HG03439 (cell line): Measurements from ENCODE around the gene SPATS1.
"Not testable (repeated sequence)": the region's sequence is repeated elsewhere in the genome, so short reads cannot be mapped to it uniquely, and the experiment has no call there.

Source experiments
- ATAC-seq: cut with Tn5 transposase; IDR thresholded peaks from one replicate; pipeline ENCODE4 v1.9.1; 2021; ENCODE audit warnings: mild to moderate bottlenecking, moderate library complexity; ENCODE audit not compliant: unreplicated experiment

SPATS1 gene

DNA sequence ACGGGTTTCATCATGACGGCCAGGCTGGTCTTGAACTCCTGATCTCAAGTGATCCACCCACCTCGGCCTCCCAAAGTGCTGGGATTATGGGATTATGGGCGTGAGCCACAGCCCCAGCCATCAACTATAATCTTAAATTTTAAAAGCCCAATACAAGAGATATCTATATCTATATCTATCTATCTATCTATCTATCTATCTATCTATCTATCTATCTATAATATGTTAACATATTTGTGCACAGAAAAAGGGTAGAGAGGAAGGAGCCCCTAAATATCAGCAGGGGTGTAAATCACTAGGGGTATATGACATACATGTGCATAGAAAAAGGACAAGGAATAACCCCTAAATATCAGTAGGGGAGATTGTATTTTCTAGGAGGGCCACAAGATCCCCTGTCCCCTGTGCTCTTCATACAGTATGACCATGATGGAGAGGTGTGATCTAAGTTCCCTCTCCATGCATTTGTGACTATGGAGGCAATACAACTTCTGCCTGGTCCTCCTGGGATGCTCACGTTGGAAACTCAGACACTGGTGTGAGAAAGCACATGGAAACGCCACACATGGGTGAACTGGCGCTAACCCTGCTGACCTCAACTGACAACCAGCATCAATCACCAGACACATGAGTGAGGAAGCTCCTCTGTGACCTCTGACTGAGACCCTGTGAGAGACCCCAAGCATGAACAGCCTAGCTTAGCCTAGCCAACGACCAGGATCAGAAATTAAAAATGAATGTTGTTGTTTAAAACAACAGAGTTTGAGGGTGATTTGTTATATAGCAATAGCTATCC, 1.2 kb upstream of the SPATS1 start:
- no peak for ATAC-seq

DNA sequence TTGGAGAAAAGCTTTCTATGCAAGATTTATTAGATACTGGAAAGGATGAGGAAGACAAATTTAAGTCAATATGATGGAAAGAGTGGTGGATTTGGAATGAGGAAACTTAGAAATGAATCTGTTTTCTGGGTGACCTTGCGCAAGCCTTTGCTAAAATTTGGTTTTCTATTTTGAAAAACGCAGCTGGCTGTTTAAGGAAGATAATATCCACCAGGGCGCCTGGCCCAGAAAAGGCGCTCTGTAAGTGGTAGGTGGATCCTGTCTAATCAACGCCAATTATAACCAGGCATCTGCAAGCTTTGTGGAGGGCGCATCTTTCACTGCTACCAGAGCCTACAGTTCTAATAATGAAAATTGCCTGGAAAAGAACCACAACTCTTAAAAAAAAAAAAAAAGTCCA, 398 bp upstream of the SPATS1 start:
- no peak for ATAC-seq

DNA sequence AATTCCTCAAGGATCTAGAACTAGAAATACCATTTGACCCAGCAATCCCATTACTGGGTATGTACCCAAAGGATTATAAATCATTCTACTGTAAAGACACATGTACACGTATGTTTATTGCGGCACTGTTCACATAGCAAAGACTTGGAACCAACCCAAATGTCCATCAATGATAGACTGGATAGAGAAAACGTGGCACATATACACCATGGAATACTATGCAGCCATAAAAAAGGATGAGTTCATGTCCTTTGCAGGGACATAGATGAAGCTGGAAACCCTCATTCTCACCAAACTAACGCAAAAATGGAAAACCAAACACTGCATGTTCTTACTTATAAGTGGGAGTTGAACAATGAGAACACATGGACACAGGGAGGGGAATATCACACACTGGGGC, 4.4 kb downstream of the SPATS1 start:
- ATAC-seq, result not testable (repeated sequence)

DNA sequence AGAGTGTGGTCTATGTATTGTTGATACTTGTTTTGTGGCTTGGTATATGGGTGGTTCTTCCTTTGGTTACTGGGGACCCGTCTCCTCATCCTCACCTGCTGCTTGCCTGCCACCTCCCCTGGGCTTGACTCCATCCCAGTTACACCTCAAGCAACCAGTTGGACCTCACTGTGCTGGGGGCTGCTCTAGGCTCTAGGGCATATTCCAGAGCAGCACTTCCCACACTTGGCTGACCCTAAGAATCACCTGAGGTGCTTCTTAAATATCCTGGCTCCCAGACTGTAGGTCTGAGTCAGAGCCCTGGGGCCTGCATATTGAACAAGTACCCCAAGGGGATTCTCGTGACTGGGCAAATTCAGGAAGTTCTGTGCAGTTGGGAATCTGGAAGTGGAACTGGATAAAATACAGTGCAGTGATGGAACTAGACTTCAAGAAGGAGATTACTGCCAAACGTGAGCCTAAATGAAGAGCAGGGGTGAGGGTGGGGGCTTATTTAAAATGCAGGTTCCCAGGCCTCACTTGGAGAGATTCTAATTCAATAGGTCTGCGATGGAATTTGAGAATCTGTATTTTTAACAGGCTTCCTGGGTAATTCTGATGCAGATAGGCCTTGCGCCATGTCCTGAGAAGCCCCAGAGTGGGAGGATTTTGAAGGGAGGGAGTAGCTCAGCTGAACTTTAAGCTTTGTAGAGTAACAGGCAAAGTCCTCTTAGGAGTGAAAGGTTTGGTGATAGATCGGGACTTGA, 7.6 kb downstream of the SPATS1 start:
- ATAC-seq, result no peak

DNA sequence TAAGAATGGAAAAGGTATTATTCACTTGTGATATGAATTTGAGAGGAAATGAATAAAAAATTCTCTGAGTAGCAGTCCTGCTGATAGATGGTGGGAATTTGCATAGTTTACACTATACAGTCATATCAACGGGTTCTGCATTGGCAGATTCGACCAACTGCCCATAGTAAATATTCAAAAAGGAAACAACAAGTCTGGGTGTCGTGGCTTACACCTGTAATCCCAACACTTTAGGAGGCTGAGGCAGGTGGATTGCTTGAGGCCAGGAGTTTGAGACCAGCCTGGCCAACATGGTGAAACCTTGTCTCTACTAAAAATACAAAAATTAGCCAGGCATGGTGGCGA, 8.2 kb downstream of the SPATS1 start:
- not testable (repeated sequence) for ATAC-seq

DNA sequence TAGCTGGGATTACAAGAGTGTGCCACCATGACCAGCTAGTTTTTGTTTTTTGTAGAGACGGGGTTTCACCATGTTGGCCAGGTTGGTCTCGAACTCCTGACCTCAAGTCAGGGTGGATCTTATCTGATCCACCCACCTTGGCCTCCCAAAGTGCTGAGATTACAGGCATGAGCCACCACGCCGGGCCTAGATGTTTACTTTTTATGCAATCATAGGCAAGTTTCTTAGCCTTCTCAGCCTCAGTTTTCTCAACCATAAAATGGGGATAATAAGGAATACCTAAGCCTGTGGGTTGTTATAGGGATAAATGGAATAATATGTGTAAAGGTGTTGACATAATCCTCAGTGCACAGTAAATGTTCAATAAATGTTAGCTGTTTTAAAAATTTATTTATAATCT, 9.8 kb downstream of the SPATS1 start:
- no peak for ATAC-seq

DNA sequence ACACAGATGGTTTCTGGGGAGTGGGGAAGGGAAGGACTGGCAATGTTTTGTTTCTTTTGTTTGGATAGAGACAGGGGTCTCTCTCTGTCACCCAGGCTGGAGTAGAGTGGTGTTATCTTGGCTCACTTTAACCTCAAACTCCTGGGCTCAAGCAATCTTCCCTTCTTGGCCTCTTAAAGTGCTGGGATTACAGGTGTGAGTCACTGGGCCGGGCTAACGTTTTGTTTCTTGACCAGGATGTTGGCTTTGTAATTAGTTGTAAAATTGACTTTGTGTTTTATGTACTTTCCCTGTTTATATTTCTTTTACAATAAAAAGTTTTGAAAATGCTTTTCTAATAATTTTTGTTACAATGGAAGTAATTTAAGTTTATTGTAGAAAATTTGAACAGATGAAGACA, 10.9 kb downstream of the SPATS1 start:
- no peak for ATAC-seq

DNA sequence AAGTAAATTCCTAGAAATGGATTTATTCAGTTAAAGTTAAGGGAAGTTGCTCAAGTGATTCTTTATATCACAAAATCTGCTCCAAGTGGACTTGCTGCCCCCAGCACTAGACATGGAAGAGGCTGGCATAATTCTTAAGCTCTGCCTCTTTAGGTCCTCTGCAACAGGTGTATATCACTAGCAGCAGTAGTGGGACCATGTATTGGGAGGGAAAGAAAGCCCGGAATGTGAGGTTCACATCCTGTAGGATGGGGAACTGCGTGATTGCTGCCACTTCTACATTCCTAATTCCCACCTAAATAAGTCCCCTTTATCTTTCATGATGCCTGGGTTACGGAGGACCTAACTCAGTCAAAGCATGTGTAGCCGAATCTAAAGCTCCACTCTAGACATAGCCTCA, 13.2 kb downstream of the SPATS1 start:
- ATAC-seq, result no peak

DNA sequence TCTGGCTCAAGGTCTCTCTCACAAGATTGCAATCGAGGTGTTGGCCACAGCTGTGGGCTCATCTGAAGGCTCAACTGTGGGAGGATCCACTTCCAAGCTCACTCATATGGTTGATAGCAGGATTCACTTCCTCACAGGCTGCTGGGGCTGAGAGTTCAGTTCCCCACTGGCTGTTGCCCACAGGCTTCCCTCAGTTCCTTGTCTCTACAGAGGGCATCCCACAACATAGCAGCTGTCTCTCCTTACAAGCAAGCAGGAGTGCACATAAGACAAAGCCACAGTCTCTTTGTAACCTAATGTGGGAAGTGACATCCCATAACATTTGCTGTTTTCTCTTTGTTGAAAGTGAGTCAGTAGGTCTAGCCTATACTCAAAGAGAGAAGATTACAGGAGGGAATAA, 14.0 kb downstream of the SPATS1 start:
- no peak for ATAC-seq

DNA sequence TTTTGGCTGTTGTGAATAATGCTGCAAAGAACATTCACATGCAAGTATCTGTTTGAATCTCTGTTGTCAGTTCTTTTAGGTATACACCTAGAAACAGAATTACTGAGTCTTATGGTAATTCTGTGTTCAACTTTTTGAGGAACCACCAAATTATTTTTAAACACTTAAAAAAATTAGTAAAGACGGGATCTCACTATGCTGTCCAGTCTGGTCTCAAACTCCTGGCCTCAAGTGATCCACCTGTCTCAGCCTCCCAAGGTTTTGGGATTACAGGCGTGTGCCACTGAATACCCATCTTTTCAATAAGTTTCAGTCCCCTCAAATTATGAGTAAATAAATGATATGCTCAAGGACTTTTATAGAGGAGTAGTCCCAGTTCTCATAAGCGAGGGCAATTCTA, 17.5 kb downstream of the SPATS1 start:
- no peak for ATAC-seq

DNA sequence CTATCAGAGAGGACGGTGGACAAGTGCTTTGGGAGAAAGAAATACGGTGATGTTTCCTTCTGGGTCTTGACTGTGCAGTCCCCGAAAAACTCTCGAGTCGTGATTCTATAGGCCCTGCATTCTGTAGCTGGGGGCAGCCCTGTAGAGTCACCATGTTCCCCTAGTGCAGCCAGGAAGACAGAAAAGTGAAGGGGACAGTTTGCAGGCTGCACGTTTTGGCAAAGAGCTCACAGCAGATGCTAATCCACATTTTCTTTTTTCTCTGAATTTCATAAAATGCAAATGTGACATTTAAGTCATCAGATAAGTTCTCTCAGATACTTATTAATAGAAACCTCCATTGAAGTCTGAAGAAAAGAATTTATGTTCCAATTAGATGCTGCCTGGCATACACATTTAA, 19.5 kb downstream of the SPATS1 start:
- ATAC-seq, result no peak

DNA sequence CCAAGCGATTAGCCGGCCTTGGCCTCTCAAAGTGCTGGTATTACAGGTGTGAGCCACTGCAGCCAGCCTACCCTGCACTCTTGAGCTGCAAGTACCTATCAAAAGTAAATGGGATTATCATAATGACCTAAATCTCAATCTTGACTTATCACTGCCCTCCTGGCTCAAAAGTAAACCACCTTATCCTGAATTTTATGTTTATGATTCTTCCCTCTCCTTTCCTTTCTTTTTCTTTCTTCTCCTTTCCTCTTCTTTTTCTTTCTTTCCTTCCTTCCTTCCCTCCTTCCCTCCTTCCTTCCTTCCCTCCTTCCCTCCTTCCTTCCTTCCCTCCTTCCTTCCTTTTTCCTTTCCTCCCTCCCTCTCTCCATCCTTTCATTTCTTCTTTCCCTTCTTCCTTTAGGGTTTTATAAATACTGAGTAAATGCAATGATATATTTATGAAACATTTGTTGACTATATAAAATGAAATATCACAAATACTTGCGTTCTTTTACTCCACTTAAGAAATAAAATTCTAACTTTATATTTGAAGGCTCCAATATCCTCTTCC, 21.0 kb downstream of the SPATS1 start:
- ATAC-seq, result no peak

DNA sequence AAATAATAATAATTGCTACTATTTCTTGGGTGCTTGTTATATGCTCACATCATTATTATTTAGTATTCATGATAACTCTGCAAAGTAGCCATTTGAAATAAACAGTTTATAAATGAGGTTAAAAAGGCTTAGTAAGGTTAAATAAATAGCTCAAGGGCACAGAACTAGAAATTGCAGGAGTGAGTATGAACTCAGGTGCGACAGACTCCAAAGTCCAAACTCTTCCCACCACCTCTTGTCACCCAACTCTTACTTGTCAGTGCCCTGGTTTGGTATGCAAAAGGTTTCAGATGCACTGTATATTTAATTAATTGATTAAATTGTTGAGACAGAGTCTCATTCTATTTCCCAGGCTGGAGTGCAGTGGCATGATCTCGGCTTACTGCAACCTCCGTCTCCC, 24.3 kb downstream of the SPATS1 start:
- no peak for ATAC-seq

DNA sequence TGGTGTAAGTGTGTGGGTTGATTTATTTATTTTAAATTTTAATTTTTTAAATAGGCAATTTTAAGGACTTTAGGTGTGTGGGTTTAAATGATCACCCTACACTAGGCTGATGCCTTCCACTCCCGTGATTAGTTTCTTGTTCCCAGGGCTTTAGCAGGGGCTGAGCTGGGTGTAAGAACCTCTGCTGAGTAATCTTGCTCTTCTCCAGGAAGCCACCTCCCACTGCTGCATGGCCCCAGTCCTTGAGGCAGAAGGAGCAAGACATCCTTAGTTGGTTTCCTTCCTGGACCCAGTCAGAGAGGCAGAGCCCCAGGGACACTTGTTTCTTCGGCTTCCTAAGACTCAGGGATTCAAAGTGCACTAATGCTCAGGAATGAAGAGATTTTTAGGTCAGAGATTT, 25.2 kb downstream of the SPATS1 start:
- no peak for ATAC-seq

DNA sequence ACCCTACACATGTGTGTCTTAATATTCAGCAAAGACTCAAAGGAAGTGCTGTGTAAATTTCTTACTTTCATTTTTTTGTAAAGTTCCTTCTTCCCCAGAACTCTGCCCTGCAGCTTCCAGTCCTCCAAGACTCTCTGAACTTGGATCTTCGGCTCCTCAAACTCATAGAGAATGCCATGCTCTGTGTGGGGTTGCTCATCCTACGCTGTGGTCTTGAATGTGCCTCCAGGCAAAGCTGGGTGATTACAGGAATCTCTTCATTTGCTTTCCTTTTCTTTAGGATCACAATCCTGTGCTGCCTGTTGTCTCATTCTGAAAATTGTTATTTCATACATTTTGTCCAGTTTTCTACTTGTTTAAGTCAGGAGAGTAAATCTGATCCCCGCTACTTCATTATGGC, 30.6 kb downstream of the SPATS1 start:
- no peak for ATAC-seq

DNA sequence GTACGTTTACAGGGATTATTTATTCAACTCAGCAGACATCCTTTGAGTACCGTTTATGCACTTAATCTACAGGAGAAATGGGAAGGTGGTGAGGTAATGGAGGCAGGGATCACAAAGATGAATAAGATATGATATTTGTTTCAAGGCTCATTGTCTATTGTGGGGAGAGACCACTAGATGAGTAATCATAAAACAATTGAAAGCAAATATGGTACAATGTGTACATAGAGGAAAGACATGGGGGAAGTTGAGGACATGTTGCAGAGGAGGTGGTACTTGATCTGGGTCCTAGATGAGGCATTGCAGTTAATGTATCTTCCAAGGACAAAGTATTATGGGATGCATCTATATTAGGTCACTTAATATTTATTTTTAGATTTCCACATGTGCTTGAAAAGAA, 31.3 kb downstream of the SPATS1 start:
- no peak for ATAC-seq

DNA sequence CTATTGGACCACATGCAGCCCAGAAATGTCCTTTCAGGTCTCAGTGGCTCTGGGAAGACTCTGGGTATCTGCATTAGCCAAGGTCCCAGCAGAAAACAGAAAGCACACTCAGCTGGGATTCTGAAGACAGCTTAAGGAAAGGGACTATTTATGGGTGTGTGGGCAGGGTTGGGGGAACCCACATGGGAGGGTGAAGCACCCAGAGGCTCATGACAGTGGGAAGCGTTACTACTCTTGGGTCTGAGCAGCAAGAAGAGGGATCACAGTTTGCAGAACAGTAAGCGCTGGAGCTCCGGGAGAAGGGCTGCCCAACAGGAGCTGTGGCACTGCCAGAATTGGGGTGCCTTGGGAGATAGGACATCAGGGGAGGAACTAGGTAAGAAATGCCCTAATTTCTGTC, 32.6 kb downstream of the SPATS1 start:
- no peak for ATAC-seq

DNA sequence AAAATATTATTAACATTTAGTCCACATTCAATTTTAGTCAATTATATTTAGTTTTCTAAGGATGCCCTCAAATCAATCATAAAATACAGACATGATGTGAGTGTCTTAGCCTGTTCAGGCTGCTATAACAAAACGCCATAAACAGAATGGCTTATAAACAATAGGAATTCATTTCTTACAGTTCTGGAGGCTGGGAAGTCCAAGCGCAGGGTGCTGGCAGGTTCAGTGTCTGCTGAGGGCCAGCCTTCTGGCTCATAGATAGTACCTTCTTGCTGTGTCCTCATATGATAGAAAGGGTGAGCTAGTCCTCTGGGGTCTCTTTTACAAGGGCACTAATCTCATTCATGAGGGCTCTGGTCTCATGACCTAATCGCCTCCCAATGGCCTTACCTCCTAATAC, 35.0 kb downstream of the SPATS1 start:
- no peak for ATAC-seq

DNA sequence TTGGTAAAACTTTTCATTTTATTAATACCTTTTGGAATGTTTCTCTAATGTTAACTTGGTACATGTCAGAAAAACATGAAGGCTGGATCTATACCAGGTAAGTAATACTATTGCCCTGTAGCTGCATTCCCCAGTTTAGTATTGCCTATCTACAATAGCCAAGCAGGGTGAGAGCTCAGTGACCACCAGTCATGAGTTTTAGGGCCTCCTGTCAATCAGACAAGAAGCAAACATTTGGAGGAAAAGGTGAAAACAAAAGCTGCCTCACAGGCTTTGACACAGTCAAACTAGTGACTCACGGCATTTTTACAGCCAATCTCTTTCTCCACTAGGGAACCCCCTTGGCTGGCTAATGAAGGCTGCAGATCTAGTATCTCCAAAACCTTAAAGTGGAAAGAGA, 35.5 kb downstream of the SPATS1 start:
- ATAC-seq, result no peak

DNA sequence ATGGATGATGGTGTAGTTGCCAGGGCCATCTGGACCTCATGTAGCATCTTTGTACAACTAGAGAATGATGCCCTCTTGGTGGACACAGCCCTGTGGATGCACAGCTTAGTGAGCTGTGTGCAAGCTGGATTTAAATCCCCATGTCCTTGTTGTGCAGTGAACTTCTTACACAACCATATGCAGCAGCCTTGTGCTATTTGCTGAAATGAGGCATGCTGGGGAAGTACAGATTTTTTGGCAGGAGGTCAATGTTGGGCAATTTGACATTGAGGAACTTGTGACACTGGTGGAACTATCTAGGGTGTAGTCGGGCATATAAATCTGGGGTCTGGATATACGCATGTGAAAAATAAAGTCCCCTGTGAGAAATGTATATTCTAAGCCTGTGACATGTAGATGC, 39.3 kb downstream of the SPATS1 start:
- ATAC-seq, result no peak

DNA sequence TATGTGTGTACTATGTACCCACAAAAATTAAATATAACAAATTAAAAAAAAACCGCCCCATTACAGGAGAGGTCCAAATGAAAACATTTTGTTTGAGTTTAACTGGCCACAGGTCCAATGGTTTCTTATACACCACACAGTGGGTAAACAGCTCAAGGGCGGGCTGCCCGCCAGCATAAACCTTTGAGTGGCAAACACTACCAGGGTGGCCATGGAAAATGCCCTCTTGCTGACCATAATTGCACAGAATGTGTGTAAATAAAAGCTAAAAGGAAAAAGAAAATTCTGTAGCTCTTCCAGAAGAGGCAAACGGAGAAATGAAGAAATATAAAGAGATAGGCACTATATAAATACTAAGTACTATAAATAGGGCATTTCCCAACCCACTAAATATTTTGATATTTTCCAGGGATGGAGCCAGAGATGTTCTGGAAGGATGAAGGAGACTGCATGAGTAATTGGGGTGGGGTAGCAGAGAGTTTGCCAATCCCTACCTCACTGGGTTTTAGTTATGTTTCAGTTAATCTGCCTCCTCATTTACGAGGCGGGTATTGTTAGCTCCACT, 44.0 kb downstream of the SPATS1 start:
- no peak for ATAC-seq

DNA sequence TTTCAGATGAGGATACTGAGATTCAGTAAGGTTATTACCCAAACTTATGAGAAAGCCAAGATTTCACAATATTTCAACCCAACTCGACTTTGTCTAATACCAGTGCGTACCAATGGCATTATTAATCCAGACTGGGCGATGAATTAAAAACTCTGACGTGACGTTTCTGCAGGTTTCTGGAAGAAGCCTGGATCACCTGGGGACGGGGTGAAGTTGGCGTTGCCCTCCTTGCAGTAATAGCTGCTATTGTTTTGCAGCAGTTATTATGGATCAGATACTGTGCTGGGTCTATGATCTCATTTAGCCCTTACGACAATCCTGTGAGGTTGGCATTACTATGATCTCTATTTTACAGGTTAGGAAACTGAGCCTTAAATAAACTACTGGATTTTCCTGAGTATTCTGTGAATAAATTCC, 44.5 kb downstream of the SPATS1 start:
- ATAC-seq, result peak; percentile 15
